Activated T-helper 1 cell treated with Interleukin-2 at 50 U/mL for 16 hours (primary cell): Measurements from ENCODE around the gene SELENOI.
"Not testable (repeated sequence)": the region's sequence is repeated elsewhere in the genome, so short reads cannot be mapped to it uniquely, and the experiment has no call there.

Source experiments
- DNase-seq: peaks from one replicate; pipeline ENCODE4 v3.0.0-alpha.2; 2020; ENCODE audit warnings: low read depth

The SELENOI gene

GRCh38 chr2:26359886-26360473 lies 14.0 kb downstream of the SELENOI start:
- no peak for DNase-seq

DNA sequence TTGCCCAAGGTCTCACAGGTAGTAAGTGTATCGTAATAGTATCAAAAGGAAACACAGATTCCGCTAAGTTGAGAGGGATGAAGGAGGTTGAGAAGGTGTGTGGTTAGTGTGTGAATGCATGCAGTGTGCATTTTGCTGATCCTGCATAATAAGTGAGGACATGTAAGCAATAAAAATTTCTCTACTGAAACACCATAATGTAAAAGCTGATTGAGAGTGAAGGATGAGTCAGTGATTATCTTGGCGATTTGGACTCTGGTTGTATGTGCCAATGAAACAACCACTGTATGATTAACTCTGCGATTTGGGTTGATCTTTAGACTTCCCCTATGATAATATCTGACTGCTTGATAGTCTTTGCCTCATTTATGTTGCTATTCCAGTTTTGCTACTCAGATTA lies 17.4 kb downstream of the SELENOI start:
- DNase-seq = no peak

DNA sequence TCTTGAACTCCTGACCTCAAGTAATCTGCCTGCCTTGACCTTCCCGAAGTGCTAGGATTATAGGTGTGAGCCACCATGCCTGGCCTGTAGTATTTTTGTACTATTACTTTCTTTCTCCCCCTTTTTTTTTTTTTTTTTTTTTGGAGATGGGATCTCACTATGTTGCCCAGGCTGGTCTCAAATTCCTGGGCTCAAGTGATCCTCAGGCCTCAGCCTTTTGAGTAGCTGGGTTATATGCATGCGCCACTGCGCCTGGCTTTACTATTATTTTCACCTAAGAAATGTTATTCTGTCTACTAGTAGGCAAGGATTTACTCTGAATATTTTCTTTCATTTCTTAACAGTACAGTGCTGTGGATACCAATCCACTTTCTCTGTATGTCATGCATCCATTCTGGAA lies 18.0 kb downstream of the SELENOI start:
- no peak for DNase-seq

- DNase-seq = no peak
These were observed 18.7 kb downstream of the SELENOI start for GRCh38 chr2:26364669-26365068.

- DNase-seq = no peak
These were observed 21.0 kb downstream of the SELENOI start for GRCh38 chr2:26366957-26367356.

DNA sequence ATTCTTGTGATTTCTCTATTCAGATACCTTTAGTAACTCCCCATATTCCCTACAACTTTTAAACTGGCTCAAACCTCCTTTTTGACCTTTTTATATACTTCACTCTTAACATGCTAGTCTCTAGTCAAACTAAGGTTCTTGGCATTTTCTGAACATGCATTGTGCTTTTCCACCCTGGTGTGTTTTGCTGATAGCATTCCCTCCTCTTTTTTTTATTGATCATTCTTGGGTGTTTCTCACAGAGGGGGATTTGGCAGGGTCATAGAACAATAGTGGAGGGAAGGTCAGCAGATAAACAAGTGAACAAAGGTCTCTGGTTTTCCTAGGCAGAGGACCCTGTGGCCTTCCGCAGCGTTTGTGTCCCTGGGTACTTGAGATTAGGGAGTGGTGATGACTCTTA lies 23.7 kb downstream of the SELENOI start:
- DNase-seq = not testable (repeated sequence)

GRCh38 chr2:26370909-26371308 lies 25.0 kb downstream of the SELENOI start:
- not testable (repeated sequence) for DNase-seq

GRCh38 chr2:26376799-26377198 lies 30.9 kb downstream of the SELENOI start:
- no peak for DNase-seq

- no peak for DNase-seq
These were observed 34.3 kb downstream of the SELENOI start for GRCh38 chr2:26380281-26380680.

GRCh38 chr2:26382564-26382963 lies 36.6 kb downstream of the SELENOI start:
- no peak for DNase-seq

- no peak for DNase-seq
These were observed 38.2 kb downstream of the SELENOI start for GRCh38 chr2:26384183-26384582.

- DNase-seq = no peak
These were observed 38.7 kb downstream of the SELENOI start for GRCh38 chr2:26384597-26384996.

- no peak for DNase-seq
These were observed 41.2 kb downstream of the SELENOI start for GRCh38 chr2:26387189-26387588.

- no peak for DNase-seq
These were observed 48.8 kb downstream of the SELENOI start for GRCh38 chr2:26394694-26395093.

- no peak for DNase-seq
These were observed 49.5 kb downstream of the SELENOI start for GRCh38 chr2:26395394-26395793.

DNA sequence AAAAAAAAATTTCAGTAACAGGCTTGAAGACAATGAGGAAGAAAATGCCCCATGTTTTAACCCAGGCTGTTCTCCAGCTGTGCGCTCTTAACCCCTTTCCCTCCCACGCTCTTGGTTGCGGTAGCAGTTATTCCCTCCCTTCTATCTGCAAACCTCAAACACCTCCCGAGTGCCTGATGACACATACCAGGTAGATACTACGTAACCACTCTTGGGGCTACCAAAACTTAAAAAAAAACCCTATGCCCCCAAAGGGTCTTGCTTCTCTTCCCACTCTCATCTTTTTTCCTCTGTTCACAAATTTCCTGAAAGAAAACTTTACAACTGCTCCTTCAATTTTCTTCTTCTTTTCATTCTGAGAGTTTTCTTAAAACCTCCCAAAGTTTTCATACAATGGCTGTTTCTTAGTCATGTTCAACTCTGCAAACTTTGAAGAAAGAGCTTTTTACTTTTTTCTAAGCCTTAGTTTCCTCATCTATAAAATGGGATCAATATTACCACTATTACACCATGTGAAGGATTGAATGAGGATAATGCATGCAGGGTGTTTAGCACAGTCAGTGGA lies 50.9 kb downstream of the SELENOI start:
- no peak for DNase-seq

DNA sequence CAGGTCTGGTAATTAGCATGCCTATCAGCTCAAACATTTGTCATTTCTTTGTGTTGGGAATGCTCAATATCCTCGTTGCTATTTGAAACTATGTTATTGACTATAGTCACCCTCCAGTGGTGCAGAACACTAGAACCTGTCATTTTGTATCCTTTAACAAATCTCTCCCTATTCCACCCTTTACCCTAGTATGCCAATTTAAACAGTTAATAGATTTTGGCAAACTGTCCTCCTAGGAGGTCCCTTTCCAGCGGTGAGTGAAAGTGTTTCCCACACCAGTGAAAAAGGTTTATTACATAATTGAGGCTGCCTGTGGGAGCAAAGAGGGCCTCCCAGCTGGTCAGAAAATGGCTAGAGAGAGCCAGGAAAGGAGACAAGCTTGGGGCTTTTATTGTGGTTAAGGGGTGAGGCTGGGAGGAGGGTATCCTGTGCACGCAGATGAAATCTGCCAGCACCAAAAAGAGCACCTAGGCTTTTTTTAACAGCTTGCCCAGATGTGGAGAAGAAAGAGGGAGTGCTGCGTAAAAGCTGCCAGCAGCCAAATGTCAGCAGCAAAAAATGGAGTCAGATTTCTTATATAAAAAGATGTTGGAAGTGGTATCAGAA lies 53.9 kb downstream of the SELENOI start:
- no peak for DNase-seq

GRCh38 chr2:26400723-26401122 lies 54.8 kb downstream of the SELENOI start:
- DNase-seq = no peak

GRCh38 chr2:26401739-26402541 lies 56.0 kb downstream of the SELENOI start, which contains the start of gene DRC1:
Gene DRC1, plus strand, starts transcription at chr2:26401920. Its CDS starts 70 bp downstream, at chr2:26401990.
- no peak for DNase-seq

DNA sequence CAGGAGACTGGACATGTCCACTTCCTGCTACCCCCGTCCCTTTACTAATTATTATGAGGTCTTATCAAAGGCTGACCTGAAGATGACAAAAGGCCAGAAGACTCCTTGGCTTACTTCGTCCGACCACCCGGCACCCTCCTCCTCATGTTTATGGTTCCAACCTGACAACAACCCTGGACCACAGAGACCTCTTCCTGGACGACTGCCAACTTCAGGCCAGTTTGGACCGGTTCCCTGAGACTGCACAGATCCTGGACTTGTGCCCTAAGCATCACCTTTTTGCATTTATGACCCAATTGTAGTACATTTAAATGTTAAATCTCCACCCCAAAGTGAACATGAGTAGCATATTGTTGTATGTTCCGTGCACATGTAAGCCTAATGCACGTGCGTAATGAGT lies 61.6 kb downstream of the SELENOI start:
- no peak for DNase-seq

DNA sequence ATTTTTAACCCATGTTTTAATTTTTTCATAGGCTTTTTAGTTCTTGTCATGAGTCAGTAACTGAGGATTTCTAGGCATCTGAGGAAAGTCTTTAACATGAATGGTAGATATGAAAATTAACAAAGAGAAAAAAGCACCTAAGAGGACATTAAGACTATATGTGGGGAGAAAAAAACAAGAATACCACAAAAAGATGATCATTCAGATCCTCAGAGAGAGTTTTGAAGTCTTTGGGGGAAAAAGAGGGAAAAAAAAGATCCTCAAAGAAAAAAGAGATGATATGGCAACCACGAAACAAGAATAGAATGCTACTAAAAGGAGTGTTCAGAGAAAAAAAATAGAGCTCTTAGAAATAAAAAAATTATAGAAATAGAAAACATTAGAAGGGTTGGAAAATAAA lies 63.8 kb downstream of the SELENOI start:
- DNase-seq = no peak

- no peak for DNase-seq
These were observed 64.9 kb downstream of the SELENOI start for GRCh38 chr2:26410764-26411243.

DNA sequence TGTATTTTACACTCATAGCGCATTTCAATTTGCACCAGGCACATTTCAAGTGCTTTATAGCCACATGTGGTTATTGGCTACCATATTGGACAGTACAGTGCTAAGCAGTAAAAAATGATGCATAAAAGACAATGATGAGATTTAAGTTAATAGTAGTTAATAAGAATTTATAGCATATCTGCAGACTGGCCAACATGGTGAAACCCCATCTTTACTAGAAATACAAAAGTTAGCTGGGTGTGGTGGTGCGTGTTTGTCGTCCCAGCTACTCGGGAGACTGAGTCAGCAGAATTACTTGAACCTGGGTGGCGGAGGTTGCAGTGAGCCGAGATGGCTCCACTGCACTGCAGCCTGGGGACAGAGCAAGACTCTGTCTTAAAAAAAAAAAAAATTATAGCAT lies 65.5 kb downstream of the SELENOI start:
- DNase-seq = no peak
